NOMO-1 treated with dmso at 0.1 percent for 144 hours (cell line): Measurements from ENCODE around the gene THEM5.

Experiments used
- DNase-seq: peaks from one replicate; lab custom pipeline; 2025; ENCODE audit not compliant: unreplicated experiment; lab: John Stamatoyannopoulos, UW

THEM5 gene

GRCh38 chr1:151839457-151840403 is 13.8 kb downstream of the THEM5 start, which contains the start of gene C2CD4D:
TSS of gene C2CD4D (minus strand) at chr1:151839820. CDS start at chr1:151838989, 831 bp downstream.
- DNase-seq, result no peak

GRCh38 chr1:151839082-151839412 is 14.5 kb downstream of the THEM5 start:
- no peak for DNase-seq

GRCh38 chr1:151838222-151839081 is 15.1 kb downstream of the THEM5 start:
- no peak for DNase-seq

- DNase-seq, result no peak
Measured at GRCh38 chr1:151837884-151838221, 15.7 kb downstream of the THEM5 start.

- no peak for DNase-seq
Measured at GRCh38 chr1:151837197-151837596, 16.3 kb downstream of the THEM5 start.

- no peak for DNase-seq
Measured at GRCh38 chr1:151835596-151835995, 17.9 kb downstream of the THEM5 start.

GRCh38 chr1:151834239-151834638 is 19.3 kb downstream of the THEM5 start:
- no peak for DNase-seq

GRCh38 chr1:151833172-151833900 is 20.2 kb downstream of the THEM5 start:
- no peak for DNase-seq

GRCh38 chr1:151832318-151832980 is 21.1 kb downstream of the THEM5 start:
- DNase-seq, result no peak

GRCh38 chr1:151831605-151832004 is 21.9 kb downstream of the THEM5 start, which contains the start of gene RORC:
TSS of gene RORC (minus strand) at chr1:151831802. CDS start at chr1:151831764, 38 bp downstream.
- DNase-seq, result no peak

- DNase-seq, result no peak
Measured at GRCh38 chr1:151831256-151831591, 22.3 kb downstream of the THEM5 start.

- DNase-seq, result no peak
Measured at GRCh38 chr1:151830055-151830454, 23.5 kb downstream of the THEM5 start.

- no peak for DNase-seq
Measured at GRCh38 chr1:151829352-151830046, 24.0 kb downstream of the THEM5 start.

- DNase-seq, result no peak
Measured at GRCh38 chr1:151828921-151829320, 24.6 kb downstream of the THEM5 start.

- no peak for DNase-seq
Measured at GRCh38 chr1:151827853-151828252, 25.7 kb downstream of the THEM5 start.

GRCh38 chr1:151825751-151826660 is 27.5 kb downstream of the THEM5 start:
- no peak for DNase-seq

- no peak for DNase-seq
Measured at GRCh38 chr1:151825204-151825603, 28.3 kb downstream of the THEM5 start.

GRCh38 chr1:151823175-151823574 is 30.3 kb downstream of the THEM5 start:
- DNase-seq, result no peak

GRCh38 chr1:151822404-151822803 is 31.1 kb downstream of the THEM5 start:
- no peak for DNase-seq
